OCI-LY1 (cell line): ENCODE measurements around the gene WDR43.

ENCODE experiments used
- CTCF ChIP-seq: fragments of 200-600 bp; sonication (generic), shearing (Covaris generic); IDR thresholded peaks from 2 replicates; pipeline ENCODE4 v1.5.1; 2017; ENCODE audit warnings: mild to moderate bottlenecking, antibody characterized with exemption, low read length, moderate library complexity, mixed read lengths
- EZH2 ChIP-seq: fragments of 200-600 bp; sonication (generic), shearing (Covaris generic); IDR thresholded peaks from 2 replicates; pipeline ENCODE4 v1.8.0; 2017; ENCODE audit warnings: borderline replicate concordance, mixed run types, mild to moderate bottlenecking, antibody characterized with exemption, low read length, moderate library complexity, mixed read lengths

- TF ChIP-seq CTCF, result no peak
- no peak for TF ChIP-seq EZH2
Measured at GRCh38 chr2:28880193-28880592, 14.3 kb upstream of the WDR43 start.
